ENCODE measurements around the gene MICALL2.
"Not testable (repeated sequence)": the region's sequence is repeated elsewhere in the genome, so short reads cannot be mapped to it uniquely, and the experiment has no call there.

Gene MICALL2

GRCh38 chr7:1447112-1447511 lies 12.2 kb downstream of the MICALL2 start:
- DNase-seq, result no peak

DNA sequence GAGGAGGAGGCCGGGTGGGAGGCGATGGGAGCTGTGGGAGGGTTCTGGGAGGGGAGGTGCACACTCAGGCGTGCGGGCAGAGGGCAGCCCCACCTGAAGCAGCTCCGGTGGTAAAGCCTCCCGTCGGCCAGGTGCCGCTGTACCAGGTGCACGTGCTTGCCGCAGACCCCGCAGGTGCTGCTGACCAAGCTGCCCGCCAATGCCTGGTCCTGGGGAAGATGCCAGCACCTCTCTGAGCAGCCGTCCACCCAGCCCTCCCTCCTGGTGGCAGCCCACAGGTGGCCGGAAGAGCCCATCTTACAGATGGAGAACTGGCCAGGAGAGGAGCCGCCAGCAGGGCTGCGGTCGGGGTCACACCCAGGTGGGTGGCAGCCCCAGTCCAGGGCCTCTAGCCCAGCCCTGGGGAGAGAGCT lies 12.6 kb downstream of the MICALL2 start:
- DNase-seq, result no peak

GRCh38 chr7:1446026-1446425 lies 13.2 kb downstream of the MICALL2 start:
- DNase-seq, result not testable (repeated sequence)

- no peak for DNase-seq
These were observed 13.9 kb downstream of the MICALL2 start for GRCh38 chr7:1445341-1445740.

DNA sequence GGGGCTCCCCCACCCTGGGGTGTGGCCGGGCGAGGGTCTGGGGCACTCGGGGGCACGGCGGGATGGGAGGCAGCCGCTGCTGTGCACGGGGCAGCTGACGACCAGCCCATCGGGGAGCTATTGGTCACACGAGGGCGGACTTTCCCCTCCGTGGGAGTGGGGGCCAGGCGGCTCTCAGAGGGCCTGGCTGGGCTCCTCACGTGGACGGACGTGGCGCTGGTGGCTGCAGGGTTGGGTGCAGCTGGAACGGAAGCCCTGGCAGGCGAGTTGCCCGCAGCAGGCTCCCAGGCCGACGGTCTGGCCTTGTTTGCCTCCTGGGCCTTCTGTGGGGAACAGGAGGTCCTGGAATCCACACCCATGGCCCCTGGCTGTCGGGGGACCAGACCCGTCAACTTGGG lies 14.3 kb downstream of the MICALL2 start:
- no peak for DNase-seq

DNA sequence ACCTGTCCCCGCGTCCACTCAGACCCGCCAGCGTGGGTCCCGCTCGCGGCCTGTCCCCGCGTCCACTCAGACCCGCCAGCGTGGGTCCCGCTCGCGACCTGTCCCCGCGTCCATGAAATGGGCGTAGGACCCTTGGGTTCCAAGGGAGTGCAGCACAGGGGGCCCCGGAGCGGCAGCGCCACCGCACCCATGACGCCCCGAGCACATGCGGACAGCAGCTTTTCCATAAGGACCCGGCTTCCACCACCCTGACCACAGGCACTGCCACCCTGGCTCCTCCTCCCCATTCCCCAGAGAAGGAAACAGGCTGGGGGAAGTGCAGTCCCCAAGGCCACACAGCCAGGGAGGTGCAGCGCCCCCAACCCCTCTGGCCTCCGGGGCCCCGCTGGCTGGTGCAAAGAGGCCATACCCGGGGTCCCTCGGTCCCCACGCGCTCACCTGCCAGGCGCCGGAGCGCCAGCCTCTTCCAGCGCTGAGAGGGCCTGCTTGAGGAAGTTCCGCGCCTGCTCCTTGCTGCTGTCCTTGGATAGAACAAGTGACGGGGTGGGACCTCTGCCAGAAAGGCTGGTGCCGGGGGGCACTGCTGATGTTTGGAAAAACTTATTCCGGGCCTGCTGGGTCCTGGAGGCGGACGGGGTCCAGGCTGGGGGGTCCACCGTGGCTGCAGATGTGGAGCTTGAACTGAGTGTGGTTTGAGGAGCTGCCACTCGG lies 14.9 kb downstream of the MICALL2 start:
- no peak for DNase-seq

GRCh38 chr7:1443587-1444200 lies 15.6 kb downstream of the MICALL2 start:
- DNase-seq, result not testable (repeated sequence)

DNA sequence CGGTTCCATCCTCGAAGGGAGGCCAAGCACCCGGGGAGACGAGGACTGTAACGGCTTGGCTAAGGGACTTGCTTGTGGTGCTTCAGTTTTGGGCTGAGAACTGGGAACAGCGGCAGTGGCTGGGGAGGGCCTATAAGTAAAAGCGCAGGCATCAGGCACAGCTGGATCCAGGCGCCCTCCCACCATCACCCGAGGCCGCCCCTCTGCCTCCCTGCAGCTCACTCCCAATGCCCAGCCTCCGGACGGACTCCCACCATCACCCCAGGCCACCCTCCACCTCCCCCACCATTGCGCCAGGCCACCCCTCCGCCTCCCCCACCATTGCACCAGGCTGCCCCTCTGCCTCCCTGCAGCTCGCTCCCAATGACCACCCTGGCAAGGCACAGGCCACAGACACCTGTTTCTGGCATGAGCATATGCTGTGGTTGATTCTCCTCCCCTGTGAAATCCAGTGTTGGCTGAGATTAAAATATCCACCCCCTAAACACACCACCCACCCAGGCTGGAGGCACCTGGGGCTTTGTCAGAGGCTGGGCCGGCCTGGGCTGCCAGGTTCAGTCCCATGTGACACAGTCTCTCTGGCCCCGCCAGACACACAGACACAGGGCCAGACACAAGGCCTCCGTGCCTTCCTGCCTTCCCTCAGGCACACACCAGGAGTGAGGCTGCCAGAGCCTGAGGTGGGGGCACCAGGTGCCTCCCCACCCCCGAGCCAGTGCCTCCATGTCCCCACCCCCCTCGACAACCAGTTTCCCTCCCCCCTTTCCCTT lies 16.7 kb downstream of the MICALL2 start:
- no peak for DNase-seq

- DNase-seq, result no peak
These were observed 17.5 kb downstream of the MICALL2 start for GRCh38 chr7:1441615-1442354.

DNA sequence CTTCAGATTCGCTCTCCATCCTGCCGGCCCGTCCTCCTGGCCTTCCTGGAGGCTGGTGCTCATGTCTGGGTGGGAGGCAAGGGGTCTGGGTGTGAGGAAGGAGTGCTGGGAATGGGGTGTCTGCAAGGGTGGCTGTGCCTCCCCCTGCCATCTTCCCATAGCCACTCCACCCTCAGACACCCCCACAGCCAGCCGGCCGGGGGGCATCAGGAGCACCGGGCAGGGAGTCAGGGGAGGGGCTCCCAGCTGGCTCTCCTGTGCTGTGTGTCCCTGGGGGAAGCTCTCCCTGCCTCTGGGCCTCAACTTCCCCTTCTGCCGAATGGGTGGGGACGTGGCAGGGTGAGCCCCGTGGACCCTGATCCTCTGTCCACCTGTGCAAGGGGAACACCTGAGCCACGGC lies 18.6 kb downstream of the MICALL2 start:
- no peak for DNase-seq

- no peak for DNase-seq
These were observed 19.6 kb downstream of the MICALL2 start for GRCh38 chr7:1439373-1440363.

DNA sequence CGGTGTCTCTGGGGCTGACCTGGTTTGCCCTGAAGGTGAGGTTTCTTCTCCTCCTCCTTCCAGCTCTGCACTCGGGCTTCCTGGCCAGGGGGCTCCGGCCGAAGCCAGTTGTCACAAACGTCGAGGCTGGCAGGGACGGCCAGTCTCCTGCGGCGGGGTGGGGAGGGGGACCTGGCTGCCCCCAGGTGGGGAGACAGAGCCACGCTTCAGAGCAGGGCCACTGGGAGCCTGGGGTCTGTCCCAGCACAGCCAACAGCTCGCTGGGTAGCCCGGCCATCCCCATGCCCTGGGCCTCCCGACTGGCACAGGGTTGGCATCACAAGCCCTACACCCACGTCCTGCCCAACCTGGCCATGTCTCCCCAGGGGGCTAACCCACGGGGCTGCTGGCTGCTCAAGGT lies 20.4 kb downstream of the MICALL2 start:
- DNase-seq, result no peak

DNA sequence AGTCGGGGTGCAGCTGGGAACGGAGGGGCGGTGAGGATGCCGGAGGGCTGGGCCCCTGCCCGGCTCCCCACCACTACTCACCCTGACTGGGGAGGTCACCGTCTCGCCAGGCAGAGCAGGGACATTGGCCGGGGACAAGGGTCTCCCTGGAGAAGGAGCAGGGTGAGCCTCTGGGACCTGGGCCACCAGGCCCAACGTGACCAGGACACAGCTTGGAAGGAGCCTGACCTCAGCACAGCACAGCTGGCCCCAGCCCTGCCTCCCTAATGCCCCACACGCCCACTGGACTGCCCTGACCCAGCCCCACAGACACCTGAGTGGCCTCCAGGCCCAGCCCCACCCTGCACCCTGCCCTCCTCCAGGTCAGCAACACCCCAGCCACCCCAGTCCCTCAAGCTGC lies 21.1 kb downstream of the MICALL2 start:
- no peak for DNase-seq

DNA sequence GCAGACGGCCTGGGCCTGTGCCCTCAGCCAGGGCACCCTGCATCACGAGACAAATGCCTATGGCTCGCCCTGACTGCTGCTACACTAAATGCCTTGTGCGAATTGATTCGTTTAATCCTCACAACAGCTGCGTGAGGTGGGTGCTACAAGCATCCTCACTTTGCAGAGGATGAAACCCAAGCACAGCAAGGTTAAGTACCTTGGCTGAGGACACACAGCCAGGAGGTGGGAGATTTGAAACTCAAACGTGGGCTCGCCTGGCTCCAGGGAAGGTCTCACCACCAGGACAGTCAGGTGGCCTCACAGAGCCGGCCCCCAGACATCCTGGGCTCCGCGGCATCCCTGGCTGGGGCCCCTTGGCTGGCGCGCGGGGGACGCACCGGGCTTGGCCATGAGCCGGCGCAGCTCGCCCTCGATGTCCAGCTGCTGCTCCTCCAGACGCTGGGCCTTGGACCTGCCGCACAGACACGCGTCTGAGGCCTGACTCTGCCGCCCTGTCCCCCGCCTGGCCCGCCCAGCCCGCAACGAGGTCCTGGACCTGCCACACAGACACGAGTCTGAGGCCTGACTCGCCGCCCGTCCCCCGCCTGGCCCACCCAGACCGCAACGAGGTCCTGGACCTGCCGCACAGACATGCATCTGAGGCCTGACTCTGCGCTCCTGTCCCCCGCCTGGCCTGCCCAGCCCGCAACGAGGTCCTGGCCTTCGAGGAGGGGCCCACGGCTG lies 22.0 kb downstream of the MICALL2 start:
- DNase-seq, result no peak

DNA sequence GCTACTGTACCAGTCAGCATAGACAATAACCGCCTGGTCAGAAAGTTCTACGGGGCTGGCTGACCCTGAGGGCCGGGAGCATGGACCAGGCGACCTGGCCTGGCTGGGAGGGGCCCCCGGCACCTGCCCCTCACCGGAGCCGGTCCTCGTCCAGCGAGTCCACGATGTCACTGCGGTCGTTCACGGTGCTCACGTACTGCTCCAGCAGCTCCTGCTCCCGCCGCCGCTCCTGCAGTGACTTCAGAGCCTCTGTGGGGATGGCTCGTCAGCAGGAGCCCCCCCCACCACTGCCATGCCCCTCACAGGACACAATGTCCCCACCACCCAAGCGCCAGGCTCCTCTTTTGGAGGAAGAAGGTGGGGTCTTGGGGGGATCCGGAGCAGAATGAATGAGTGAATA lies 22.7 kb downstream of the MICALL2 start:
- DNase-seq, result no peak

GRCh38 chr7:1434891-1435670 lies 24.2 kb downstream of the MICALL2 start:
- no peak for DNase-seq

DNA sequence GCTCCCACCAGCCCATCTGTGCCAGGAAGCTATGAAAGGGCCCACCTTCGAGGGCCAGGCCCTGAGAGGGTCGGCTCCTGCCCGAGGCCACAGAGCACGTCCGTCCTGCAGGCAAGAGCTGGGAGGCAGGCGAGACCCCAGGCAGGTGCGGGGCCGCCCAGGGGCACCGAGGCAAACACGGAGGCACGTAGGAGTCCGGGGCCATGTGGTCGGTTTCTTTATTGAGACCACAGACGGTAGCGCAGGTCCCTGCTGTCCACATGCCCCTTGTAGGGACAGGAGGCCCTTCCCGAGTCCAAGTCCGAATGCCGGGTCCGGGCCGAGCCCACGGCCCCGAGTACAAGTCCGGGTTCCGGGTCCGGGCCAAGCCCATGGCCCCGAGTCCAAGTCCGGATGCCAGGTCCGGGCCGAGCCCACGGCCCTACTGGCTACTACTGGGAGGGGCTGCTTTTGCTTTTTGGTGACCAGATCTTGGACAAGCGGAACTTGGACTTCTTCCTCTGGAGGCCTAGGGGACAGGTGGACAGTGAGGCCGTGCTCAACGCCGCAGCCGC lies 25.0 kb downstream of the MICALL2 start:
- no peak for DNase-seq

- no peak for DNase-seq
These were observed 25.9 kb downstream of the MICALL2 start for GRCh38 chr7:1433128-1433920.

DNA sequence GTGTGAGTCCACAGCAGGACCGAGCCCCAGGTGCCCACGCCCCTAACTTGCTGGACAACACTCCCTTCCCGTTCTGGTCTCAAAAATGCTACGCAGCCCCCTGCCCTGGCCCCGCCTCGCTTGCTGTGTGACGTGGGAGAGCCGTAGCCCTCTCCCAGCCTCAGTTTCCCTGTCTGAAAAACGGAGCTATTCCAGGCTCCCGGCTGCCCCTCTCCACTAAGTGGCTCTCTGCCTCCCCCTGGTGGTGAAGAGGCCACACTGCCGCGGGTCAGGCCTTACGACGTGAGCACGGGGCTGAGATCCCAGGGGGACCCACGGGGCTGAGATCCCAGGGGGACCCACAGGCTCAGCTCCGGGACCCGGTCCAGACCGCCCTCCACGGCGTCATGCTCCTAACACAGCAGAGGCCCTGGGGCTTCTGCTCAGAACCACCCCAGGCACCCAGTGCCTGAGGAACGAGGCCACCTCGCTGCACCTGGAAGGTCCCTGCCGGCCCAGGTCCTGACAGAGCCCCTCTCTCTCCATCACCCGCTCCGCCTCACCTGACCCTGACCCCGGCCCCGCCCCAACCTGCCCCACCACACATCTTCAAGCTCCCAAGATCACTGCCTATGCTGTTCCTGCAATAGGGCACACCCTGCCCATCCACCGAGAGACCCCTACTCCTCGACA lies 26.7 kb downstream of the MICALL2 start:
- DNase-seq, result peak; percentile 81

All from activated CD4-positive, alpha-beta T cell treated with anti-CD3 and anti-CD28 coated beads, Interleukin-2, amount 50 U/mL, for 1 hour (primary cell).